Sciatic nerve (tissue), 2 donors: ENCODE measurements around the gene ACTN4. TPM values are rescaled to one million over a fixed set of nuclear protein-coding genes. Genes with fewer than 3 reads are reported as not detected.
A peak's percentile ranks its signal among the peaks of the same experiment; 100 is the strongest.

Source experiments
- ATAC-seq: fragments of 200-7000 bp; cut with Tn5 transposase; one replicate; pipeline ENCODE4 v1.9.1; 2020; ENCODE audit warnings: mild to moderate bottlenecking, moderate library complexity
- DNase-seq: peaks from one replicate; pipeline ENCODE4 v3.0.0-alpha.2; 2020; ENCODE audit warnings: low spot score
- intact Hi-C: fragments of 100-400 bp; cut with DNase I; formaldehyde crosslinking; loops from one replicate; pipeline ENCODE4 v1.14.2; 2022
- total RNA-seq: library from RNA; stranded (reverse); fragmentation: NEBNext Ultra II Directional; extraction: Animal tissue kit (Norgen Biotek cat#: 25700); gene quantifications from one replicate; pipeline ENCODE4 v1.2.1, GENCODE V29; 2021
- donor health status: DM: no; HTN: no; CAD: no.
- donor health status: DM: no; HTN: no; CAD: no.

Gene ACTN4
- total RNA-seq, 1 donor from 2014 or later, result 597 TPM

DNA sequence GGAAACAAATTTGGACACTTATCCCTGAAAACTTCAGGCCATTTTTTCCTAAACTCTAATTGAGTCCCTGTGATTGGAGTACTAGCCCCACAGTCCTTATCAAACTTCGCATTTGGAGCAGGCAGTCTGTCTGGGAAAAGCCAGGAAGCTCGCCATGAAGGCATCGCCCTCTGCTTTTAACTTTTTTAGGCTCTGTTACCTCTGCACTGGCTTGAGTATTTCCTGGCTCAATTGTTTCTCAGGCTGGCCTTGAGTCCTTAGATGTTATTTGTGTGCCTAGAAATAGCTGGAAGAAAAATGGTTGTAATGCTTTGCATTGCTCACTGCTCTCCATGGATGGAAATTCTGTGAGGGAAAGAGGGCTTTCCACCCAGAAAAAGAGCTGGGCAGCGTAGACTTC is 24.2 kb downstream of the ACTN4 start:
- intact Hi-C loops, result no loop called here
- no peak for DNase-seq
- ATAC-seq, result no peak

DNA sequence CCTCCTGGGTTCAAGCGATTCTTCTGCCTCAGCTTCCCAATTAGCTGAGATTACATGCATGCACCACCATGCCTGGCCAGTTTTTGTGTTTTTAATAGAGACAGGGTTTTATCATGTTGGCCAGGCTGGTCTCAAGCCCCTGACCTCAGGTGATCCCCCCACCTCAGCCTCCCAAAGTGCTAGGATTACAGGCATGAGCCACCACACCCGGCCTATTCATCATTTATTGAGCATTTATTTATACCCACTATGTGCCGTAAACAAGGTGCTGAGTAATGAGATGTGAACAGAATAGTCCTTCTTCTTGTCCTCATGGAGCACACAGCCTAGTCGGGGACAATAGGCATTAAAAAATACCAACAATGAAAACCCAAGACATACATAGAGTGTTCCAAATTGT is 25.6 kb downstream of the ACTN4 start:
- DNase-seq, result no peak
- intact Hi-C loops, result no loop called here

DNA sequence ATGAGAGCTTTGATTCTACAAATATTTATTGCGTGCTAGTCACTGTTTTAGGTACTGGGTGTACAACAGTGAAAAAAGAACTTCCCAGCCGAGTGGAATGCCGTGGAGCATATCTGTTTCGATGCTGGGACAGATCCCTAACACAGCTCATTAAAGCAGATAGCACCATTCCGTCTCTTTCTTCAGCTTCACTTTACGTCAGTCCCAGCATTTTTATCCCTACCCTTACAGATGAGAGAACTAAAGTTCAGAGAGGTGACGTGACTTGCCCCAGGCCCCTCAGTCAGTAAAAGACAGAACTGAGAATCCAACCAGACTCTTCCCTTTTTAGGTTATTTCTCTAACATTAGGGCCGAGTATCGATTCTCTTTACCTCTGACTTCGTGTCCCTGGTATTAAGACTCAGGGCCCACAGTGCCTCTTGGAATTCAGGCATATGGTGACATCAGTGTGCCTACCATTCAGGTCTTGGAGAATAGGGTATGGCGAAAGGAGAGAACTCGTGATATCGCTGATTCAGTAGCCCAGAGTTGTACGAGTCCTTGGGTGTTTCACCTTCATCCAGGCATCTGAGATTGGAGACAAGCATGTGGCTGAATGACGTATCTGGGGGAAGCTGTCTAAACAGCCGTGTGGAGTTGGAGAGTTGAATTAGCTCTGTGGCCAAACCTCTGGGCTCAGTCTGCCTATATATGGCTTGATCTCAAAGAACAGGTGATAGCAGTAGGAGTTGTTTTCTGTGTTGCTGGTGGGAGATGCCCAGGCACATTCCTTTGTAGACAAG is 27.1 kb downstream of the ACTN4 start:
- ATAC-seq (peak; percentile 35), DNase-seq (no peak)
- intact Hi-C loops, result no loop called here

More for the DNA sequence above, 25.6 kb downstream of the ACTN4 start:
- no peak for ATAC-seq

DNA sequence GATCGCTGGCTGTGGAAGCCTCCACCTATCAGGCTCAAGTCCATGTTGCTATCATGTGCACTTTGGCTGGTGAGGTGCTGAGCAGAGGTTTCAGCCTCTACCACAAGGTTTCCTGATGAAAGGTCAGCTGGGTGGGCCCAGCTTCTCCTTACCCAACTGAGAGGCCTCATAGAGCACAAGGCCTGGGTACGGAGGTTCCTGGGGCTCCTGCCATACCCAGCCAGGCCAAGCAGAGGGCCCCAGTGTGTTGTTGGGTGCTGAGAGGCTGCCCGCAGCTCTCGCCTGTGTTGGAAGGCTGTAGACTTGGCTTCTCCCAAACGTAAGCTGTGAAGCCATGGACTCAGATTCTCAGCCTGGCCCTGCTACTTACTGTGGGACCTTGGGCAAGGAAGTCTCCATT is 28.2 kb downstream of the ACTN4 start:
- DNase-seq (no peak), ATAC-seq (peak; percentile 26)
- intact Hi-C loops, result no loop called here

DNA sequence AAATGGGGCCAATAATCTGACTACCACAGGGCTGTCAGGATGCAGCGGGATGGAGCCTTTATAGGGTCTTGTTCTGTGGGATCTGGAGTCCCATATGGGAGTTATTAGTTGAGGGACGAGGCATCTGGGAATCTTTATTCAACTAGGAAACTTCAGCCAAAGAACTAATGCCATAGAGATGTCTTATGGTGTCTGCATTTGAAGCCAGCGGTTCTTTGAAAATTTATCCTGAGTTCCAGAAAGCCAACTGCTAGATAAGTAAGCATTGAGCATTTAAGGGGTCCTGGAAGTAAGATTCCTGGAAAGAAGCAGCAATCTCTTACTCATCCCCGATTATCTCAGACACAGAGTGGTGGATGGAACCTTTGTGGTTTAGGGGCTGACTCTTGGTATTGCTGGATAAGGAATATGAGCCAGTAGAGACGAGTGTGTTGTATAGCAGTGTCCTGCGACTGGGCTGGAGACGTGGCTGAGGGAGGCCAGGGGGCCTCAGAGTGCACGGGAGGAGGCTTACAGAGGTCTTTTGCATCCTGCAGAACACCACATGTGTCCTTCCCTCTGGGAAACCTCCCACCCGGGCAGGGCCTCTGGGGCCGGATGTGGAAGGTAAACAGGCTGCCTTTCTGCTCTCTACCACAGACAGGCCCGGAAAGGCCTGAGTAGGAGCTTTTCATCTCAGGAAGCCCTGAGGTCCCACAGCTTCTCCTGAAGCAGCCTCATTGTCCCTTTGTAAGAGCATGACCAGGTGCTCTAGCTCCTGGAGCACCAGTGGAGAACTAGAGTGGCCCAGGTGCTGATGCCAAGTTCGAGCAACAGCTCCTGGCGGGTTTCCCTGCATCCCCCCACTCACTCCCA is 28.8 kb downstream of the ACTN4 start:
- ATAC-seq (peak; percentile 48), DNase-seq (no peak)
- intact Hi-C loops, result no loop called here

DNA sequence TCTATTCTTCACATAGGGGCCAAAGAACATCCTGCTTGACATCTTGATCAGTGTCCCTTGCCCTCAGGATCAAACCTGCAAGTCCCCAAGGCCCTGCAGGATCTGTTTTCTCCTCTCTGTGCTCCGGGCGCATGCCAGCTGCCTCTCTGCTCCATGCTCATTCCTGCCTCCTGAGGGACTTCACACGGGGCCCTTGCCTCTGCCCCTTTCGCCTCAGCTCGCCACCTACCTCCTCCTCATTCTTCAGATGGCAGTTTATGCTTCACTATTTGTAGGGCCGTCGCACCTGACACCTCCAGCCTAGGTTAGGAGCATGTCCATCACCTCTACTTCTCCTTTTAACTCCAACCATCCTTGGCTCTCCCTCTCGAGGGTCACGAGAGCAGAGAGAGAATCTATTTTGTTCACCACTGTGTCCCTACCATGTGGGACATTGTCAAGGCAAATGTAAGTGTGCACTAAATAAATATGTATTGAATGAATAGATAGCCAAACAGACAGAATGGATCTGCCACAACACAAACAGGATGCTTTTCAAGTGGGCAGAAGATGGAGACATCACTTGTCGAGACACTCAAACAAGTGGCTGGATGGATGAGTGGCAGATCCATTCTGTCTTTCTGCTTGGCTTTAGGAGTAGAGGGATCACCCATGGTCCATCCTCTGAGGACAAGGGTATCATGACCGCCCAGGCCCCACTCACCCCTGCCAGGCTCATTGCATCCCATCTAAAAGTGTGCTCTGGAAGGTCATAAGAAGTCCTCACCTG is 29.6 kb downstream of the ACTN4 start:
- DNase-seq (no peak), ATAC-seq (no peak)
- intact Hi-C loops, result no loop called here

DNA sequence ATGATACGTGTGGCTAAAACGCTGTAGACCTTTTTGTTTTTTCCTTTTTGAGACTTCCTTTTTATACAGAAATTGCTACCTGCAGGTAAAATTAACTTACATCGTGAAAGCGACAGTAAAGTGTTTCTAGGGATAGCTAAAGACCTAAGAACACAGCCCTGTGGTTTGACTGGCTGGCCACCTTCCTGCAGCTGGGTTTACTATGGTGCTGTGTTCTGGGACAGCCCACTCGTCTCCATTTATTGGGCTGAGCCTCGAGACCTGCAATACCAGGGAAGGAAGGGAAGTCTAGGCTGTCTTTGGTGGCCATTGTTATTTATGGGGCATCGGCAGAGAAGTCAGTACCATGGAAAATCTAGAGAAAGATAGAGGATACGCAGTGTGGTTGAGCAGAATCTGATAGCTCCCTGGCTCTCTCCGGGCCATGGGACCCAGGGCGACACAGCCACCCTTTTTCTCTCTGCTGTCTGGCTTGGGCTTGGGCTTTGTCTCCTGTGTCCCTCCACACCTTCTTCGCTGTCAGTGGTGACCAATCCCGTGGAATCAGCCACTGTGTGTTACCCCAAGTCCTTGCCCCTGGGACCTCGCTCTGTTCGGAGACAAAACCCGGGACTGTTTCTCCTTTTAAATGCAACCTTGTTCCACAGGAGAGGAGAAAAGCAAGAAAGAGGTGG is 30.9 kb downstream of the ACTN4 start:
- intact Hi-C loops, result no loop called here
- no peak for DNase-seq

DNA sequence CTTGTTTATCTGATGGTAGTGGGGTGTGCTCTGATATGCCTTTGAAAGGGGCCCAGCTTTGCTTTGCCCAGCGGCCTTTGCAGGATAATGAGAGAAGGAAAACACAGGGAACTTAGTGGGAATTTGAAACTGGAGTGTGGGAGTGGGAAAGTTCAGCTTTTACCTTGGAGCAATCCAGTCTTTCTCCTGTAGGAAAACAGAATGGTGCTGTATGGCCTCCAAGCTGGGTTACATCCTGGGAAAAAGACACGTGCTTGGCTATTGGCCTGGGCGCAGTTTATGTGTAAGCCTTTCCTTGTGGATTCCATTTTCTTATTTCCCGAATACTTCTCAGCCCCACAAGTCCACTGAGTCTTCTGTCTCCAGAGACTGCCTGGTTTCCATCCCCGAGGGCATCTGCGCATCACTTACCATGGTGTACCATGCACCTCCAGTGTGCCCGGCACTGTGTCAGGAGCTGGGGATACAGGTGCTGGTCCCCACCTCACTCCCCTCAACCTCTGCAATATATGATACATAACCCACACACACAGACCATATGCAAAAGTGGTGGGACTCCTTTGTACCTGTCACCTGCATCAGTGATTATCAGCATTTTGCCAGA is 31.5 kb downstream of the ACTN4 start:
- no peak for DNase-seq
- no peak for ATAC-seq
- intact Hi-C loops, result no loop called here

More for the DNA sequence above, 30.9 kb downstream of the ACTN4 start:
- ATAC-seq, result no peak

DNA sequence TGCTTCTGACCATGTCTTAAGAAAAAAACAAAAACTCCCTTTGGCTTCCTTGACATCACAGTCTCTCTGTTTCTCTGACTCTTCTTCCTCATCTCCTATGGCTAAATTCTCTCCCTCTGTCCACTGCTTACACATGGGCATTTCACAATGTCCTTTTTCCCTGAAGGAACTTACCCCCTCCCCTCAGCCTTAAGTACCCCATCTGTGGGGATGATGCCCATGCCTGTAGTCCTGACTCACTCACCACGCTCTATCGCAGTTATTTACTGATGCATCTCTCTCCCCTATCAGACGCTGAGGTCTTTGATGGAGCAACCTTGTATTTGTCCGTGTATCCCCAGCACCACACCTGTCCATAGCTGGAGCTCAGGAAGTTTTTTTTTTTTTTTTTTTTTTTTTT is 32.4 kb downstream of the ACTN4 start:
- ATAC-seq, result no peak
- no peak for DNase-seq
- intact Hi-C loops, result no loop called here

DNA sequence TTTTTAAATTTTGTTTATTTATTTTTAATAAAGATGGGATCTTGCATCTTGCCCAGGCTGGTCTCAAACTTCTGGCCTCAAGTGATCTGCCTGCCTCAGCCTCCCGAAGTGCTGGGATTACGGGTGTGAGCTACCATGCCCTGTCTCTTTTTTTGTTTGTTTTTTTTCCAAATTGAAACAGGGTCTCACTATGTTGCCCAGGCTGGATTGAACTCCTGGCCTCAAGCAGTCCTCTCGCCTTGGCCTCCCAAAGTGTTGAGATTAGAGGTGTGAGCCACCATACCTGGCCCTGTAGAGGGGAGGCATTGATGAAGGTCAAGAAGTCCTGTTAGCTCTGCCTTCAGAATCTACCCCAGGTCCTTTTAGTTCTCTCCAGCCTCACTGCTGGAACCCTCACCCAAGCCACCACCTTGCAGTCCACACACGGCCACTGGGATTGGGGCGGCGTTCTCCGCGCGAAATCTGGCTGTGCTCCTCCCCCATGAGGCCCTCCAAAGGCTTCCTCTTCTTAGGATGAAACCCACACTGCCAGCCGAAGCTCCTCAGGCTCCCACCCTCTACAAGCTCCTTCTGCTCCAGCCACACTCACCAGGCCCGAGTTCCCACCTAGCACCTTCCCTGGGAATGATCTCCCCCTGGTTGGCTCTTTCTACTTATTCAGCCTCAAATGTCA is 34.9 kb downstream of the ACTN4 start:
- ATAC-seq (no peak), DNase-seq (no peak)
- intact Hi-C loops, result no loop called here

DNA sequence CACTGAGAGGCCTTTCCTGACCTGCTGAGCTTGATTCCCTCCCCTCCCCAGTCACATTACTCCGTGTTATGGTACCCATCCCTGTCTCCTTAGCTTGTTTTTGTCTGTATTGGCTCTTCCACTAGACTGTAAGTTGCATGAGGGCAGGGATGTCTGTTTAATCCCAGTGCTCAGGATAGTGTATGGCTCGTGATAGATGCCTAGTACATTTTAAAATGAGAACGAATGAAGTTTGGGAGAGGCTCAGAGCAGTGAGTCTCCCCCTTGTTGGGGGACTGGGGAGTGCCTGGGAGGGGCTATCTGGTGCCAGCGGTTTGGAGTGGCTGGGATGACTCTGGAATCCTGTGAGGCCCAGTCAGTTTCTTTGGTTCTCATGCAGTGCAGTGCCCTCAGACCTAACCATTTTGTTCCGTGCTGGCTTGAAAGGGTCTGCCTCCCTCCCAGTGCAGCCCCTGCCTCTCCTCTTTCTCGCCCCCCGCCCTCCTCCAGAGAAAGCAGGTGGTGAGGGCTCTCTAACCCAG is 35.5 kb downstream of the ACTN4 start:
- DNase-seq, result no peak
- ATAC-seq, result no peak
- intact Hi-C loops, result no loop called here

DNA sequence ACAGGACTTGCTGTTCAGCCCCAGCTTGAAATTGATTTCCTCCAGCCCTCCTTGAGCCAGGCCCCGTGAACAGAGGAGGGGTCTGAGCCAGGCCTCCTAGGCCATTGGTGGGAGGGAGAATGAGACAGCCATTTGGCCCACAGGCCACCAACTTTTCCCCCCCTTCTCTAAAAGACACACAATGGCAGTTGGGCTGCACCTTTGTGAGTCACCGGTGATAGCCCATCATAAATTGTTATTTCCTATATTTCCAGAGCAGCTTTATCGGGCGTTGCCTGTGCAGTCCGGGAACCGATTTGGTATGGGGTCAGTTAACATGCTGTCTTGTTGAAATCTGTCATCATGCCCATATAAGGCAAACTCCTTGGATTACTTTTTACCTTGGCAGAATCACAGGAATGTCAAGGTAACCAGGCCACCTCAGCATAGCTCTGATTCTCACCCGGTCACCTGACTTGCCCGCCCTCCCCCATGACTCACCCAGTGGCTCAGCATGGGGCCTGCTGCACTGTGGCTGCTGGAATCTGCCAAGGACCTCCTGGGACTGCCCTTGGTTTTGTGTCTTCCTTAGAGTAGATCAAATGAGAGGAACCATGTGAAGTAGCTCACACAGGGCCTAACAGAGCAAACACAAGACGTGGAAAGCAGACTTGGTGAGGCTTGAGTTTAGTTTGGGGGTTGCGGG is 36.1 kb downstream of the ACTN4 start:
- intact Hi-C loops, result no loop called here
- no peak for DNase-seq

DNA sequence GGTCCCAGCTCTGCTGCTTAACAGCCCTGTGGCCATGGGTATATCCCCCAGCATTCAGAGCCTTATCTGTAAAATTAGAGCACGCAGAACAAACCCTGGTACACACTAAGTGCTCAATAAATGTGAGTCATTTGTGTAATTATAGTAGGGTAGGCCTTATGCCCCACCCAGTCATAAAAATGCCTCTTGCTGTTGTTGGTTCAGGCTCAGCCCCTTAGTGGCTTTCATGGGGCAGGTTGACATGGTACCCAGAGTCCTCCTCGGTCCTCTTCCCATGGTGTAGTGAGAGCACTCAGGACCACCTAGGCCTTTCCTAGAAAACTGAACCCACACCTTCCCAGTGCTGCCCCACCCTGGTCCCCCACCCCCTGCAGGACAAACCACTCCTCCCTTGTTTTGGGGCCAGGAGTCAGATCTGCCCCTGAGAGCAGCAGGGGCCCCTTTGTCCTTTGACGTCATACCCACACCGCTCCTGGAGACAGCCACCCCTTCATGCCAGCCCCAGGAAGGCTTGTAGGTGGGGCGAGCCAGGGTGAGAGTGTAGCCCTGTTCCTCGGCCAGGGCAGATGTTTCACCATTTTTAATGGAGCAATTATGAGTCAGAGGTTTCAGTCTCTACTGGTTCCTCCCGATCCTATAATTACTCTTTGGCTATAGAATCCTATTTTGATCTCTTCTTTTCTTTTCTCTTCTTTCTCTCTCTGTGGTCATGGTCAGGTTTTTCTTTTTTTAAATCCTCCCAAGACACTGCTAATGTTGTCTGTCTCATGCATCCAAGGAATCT is 36.8 kb downstream of the ACTN4 start:
- DNase-seq (no peak), ATAC-seq (peak; percentile 81)

More for the DNA sequence above, 36.1 kb downstream of the ACTN4 start:
- ATAC-seq, result peak; percentile 70

DNA sequence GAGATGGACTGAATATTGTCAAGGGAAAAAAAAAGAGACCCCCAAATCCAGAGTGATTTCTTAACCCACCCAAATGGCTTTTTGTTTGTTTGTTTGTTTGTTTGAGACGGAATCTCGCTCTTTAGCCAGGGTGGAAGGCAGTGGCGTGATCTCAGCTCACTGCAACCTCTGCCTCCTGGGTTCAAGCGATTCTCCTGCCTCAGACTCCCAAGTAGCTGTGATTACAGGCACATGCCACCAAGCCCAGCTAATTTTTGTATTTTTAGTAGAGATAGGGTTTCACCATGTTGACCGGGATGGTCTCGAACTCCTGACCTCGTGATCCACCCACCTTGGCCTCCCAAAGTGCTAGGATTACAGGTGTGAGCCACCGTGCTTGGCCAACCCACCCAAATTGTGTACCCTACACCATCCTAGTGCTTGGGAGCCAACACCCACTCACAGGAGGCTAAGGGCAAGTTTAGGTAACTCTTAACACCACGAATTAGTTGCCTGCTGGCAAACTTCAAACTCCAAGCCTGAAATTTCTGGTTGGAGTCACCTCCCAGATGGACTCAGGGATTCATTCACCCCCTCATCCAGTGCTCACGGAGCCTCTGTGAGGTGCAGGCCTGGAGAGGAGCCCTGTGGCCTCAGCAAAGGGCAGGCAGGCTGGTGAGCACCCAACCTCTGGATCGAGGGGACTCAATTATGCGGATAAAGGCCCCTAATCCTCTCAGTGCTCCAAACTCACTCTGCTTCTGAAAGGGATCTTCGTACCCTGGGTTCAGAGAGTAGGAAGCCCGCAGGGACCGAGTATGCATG is 37.6 kb downstream of the ACTN4 start:
- intact Hi-C loops, result no loop called here
- ATAC-seq (no peak), DNase-seq (no peak)

More for the DNA sequence above, 36.8 kb downstream of the ACTN4 start:
- intact Hi-C loops, result no loop called here

DNA sequence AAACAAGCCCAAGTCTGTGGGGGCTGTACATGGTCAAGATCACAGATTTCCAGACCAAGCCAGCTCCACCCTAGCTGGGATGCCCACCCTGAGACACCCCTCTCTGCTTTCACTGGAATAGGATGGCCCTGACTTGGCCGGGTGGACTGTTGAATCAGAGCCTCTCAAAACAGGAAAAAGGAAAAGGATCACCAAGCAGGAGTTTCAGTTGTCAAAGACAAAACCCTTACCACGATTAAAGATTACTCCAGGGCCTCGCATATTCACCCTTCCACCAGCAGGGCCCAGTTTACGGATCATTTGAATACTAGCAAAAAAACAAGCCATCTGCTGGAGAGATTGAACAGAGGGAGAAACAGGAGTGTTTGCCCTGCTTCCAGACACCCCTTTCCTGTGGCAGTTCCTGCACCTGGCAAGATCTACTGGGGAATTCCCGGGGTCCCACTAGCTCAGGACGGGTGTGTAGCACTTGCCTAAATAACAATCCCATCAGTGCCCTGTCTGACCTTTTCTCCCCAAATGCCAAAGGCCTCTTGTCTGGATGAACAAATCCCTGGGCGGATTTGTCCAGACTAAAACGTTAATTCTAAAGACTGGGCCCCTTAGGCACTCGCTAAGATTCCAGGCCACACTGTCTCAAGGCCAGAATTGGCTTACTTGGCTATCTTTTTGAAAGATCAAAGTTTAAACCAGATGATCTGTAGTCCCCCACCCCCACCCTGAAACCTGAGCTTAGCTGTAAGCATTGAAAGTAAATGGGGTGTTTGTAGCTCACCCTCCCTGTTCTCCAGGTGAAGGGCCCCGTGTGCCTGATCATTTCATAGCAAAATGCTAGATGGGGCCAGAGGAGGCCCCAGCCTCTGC is 38.4 kb downstream of the ACTN4 start:
- peak; percentile 33 for ATAC-seq
- intact Hi-C loops, result no loop called here
- DNase-seq, result no peak
